Endothelial cell (in vitro differentiated cells): ENCODE data around the gene ADSS1. TPM values are rescaled to one million over a fixed set of nuclear protein-coding genes. Genes with fewer than 3 reads are reported as not detected.

Experiments
- DNase-seq: peaks from one replicate; pipeline ENCODE4 v3.0.0; 2021; ENCODE audit warnings: low spot score
- H3K27ac Mint-ChIP-seq: one replicate; pipeline ENCODE4 v1.8.0; 2021; ENCODE audit warnings: mixed read lengths, inconsistent platforms; ENCODE audit not compliant: unreplicated experiment
- H3K27me3 Mint-ChIP-seq: one replicate; pipeline ENCODE4 v1.8.0; 2021; ENCODE audit warnings: mild to moderate bottlenecking, moderate library complexity, mixed read lengths, inconsistent platforms; ENCODE audit not compliant: unreplicated experiment
- H3K36me3 Mint-ChIP-seq: one replicate; pipeline ENCODE4 v1.8.0; 2021; ENCODE audit warnings: mild to moderate bottlenecking, low read depth, mixed read lengths, inconsistent platforms; ENCODE audit not compliant: unreplicated experiment
- H3K4me1 Mint-ChIP-seq: one replicate; pipeline ENCODE4 v1.8.0; 2021; ENCODE audit warnings: mild to moderate bottlenecking, mixed read lengths, inconsistent platforms; ENCODE audit not compliant: unreplicated experiment
- H3K4me3 Mint-ChIP-seq: one replicate; pipeline ENCODE4 v1.8.0; 2021; ENCODE audit warnings: mild to moderate bottlenecking, mixed read lengths, inconsistent platforms; ENCODE audit not compliant: unreplicated experiment
- H3K9me3 Mint-ChIP-seq: one replicate; pipeline ENCODE4 v1.8.0; 2021; ENCODE audit warnings: mixed read lengths, inconsistent platforms; ENCODE audit not compliant: unreplicated experiment
- CTCF ChIP-seq: fragments of 200-600 bp; sonication (generic); IDR thresholded peaks from one replicate; pipeline ENCODE4 v1.5.0; 2021; ENCODE audit warnings: antibody characterized with exemption; ENCODE audit not compliant: unreplicated experiment
- total RNA-seq: library from RNA; stranded (reverse); fragmentation: NEBNext Ultra II Directional; extraction: Animal tissue kit (Norgen Biotek cat#: 25700); gene quantifications from one replicate; pipeline ENCODE4 v1.2.1, GENCODE V29; 2021; ENCODE audit not compliant: unreplicated experiment

ADSS1 gene
- total RNA-seq, 1 donor from 2014 or later, result 6.1 TPM

GRCh38 chr14:104757681-104758392 is 33.8 kb downstream of the ADSS1 start:
- peaks cover 47% of the 10 kb centered on the region for H3K36me3 Mint-ChIP-seq
- H3K27ac Mint-ChIP-seq, result no peak overlapping the region
- no peaks in the 10 kb centered on the region for H3K9me3 Mint-ChIP-seq
- no peak for TF ChIP-seq CTCF
- peaks cover 16% of the 10 kb centered on the region for H3K27me3 Mint-ChIP-seq
- no peak overlapping the region for H3K4me3 Mint-ChIP-seq
- DNase-seq, result no peak
- H3K4me1 Mint-ChIP-seq, result peaks cover 14% of the 10 kb centered on the region

GRCh38 chr14:104758981-104759969 is 35.2 kb downstream of the ADSS1 start:
- H3K27ac Mint-ChIP-seq, result no peak overlapping the region
- no peak for TF ChIP-seq CTCF
- peaks cover 44% of the 10 kb centered on the region for H3K36me3 Mint-ChIP-seq
- no peak for DNase-seq
- H3K27me3 Mint-ChIP-seq, result peaks cover 9% of the 10 kb centered on the region
- no peaks in the 10 kb centered on the region for H3K9me3 Mint-ChIP-seq
- H3K4me3 Mint-ChIP-seq, result no peak overlapping the region
- peaks cover 7% of the 10 kb centered on the region for H3K4me1 Mint-ChIP-seq

GRCh38 chr14:104765517-104765916 is 41.5 kb downstream of the ADSS1 start:
- H3K36me3 Mint-ChIP-seq, result peaks cover 29% of the 10 kb centered on the region
- peak overlapping the region; percentile 27 for H3K4me3 Mint-ChIP-seq
- no peak overlapping the region for H3K27ac Mint-ChIP-seq
- H3K27me3 Mint-ChIP-seq, result peaks cover 11% of the 10 kb centered on the region
- peaks cover 34% of the 10 kb centered on the region for H3K4me1 Mint-ChIP-seq
- DNase-seq, result no peak
- no peak for TF ChIP-seq CTCF
- no peaks in the 10 kb centered on the region for H3K9me3 Mint-ChIP-seq

- DNase-seq, result no peak
- no peak for TF ChIP-seq CTCF
- no peaks in the 10 kb centered on the region for H3K9me3 Mint-ChIP-seq
- H3K36me3 Mint-ChIP-seq, result peaks cover 28% of the 10 kb centered on the region
- H3K4me3 Mint-ChIP-seq, result peak overlapping the region; percentile 23
- peak overlapping the region; percentile 96 for H3K27ac Mint-ChIP-seq
- H3K4me1 Mint-ChIP-seq, result peaks cover 34% of the 10 kb centered on the region
- peaks cover 9% of the 10 kb centered on the region for H3K27me3 Mint-ChIP-seq
These were observed 42.3 kb downstream of the ADSS1 start for GRCh38 chr14:104766256-104766862.
